Fibroblast of villous mesenchyme (primary cell): Measurements from ENCODE around the gene ESM1. TPM values are rescaled to one million over a fixed set of nuclear protein-coding genes. Genes with fewer than 3 reads are reported as not detected.

Experiments used
- DNase-seq: peaks from one replicate; pipeline ENCODE4 v3.0.0-alpha.2; 2010; ENCODE audit warnings: low read depth
- H3K4me3 ChIP-seq: 2 replicates; pipeline ENCODE4 v1.5.1; 2011; ENCODE audit warnings: low read depth, mild to moderate bottlenecking, low read length
- total RNA-seq: library from RNA; depleted of rRNA; stranded (reverse); fragments of >200 nt; gene quantifications from 2 replicates; pipeline ENCODE4 v1.2.3, GENCODE V29; 2012
- TF ChIP-seq, protein P1 (sequence below): IDR thresholded peaks from 2 replicates; pipeline ENCODE4 v1.5.1; 2012; ENCODE audit warnings: low read depth, mild to moderate bottlenecking, low read length; ENCODE audit not compliant: insufficient read depth

The ESM1 gene
- total RNA-seq, 1 donor, result 0.86 TPM

- TF ChIP-seq, protein P1, sequence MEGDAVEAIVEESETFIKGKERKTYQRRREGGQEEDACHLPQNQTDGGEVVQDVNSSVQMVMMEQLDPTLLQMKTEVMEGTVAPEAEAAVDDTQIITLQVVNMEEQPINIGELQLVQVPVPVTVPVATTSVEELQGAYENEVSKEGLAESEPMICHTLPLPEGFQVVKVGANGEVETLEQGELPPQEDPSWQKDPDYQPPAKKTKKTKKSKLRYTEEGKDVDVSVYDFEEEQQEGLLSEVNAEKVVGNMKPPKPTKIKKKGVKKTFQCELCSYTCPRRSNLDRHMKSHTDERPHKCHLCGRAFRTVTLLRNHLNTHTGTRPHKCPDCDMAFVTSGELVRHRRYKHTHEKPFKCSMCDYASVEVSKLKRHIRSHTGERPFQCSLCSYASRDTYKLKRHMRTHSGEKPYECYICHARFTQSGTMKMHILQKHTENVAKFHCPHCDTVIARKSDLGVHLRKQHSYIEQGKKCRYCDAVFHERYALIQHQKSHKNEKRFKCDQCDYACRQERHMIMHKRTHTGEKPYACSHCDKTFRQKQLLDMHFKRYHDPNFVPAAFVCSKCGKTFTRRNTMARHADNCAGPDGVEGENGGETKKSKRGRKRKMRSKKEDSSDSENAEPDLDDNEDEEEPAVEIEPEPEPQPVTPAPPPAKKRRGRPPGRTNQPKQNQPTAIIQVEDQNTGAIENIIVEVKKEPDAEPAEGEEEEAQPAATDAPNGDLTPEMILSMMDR, result no peak
- no peak for DNase-seq
- no peak overlapping the region for H3K4me3 ChIP-seq
Observed at GRCh38 chr5:54988218-54988617, 2.8 kb upstream of the ESM1 start.

GRCh38 chr5:54986269-54986654 is 869 bp upstream of the ESM1 start:
- DNase-seq, result no peak
- no peak overlapping the region for H3K4me3 ChIP-seq
- TF ChIP-seq, protein P1, result no peak

DNA sequence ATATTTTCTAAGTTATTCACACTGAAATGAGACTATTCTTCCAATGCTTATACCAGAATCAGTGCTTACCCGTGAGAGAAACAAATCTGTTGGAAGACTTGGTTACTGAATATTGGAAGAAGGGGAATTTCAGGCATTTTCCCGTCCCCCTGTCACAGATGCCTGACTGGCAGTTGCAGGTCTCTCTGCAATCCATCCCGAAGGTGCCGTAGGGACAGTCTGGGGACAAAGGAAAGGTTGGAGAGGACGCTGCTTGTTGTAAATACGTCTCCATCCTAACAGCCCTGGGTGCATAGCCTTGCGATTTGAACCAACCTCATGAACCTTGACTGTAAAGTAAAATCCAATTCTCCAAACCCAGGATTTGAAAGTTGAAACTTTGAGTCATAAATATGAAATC is 3.5 kb downstream of the ESM1 start:
- TF ChIP-seq, protein P1, result no peak
- H3K4me3 ChIP-seq, result no peak overlapping the region
- DNase-seq, result no peak

GRCh38 chr5:54975701-54976100 is 9.7 kb downstream of the ESM1 start:
- DNase-seq, result no peak
- TF ChIP-seq, protein P1, result no peak
- H3K4me3 ChIP-seq, result no peak overlapping the region

GRCh38 chr5:54969856-54970828 is 15.3 kb downstream of the ESM1 start:
- TF ChIP-seq, protein P1, result no peak

GRCh38 chr5:54969242-54969641 is 16.2 kb downstream of the ESM1 start:
- no peak overlapping the region for H3K4me3 ChIP-seq
- TF ChIP-seq, protein P1, result no peak
- no peak for DNase-seq

More at GRCh38 chr5:54969856-54970828, 15.3 kb downstream of the ESM1 start:
- H3K4me3 ChIP-seq, result no peak overlapping the region
- no peak for DNase-seq
